HCT116 (cell line): ENCODE data around the gene MAPK8IP3. TPM values are rescaled to one million over a fixed set of nuclear protein-coding genes. Genes with fewer than 3 reads are reported as not detected.

ENCODE experiments used
- ATAC-seq: fragments of 200-7000 bp; cut with Tn5 transposase; 2 replicates; pipeline ENCODE4 v1.9.1; 2020; ENCODE audit warnings: mild to moderate bottlenecking, moderate library complexity
- BruUV-seq: library from RNA; stranded (reverse); fragments of 400-500 nt; replicated peaks from 2 replicates; lab custom pipeline; 2021; lab: Mats Ljungman, UMichigan
- CTCF ChIA-PET: fragments of 300-600 bp; sonication (Branson Sonifier 250); formaldehyde crosslinking; loops from one replicate; lab custom pipeline; 2021; ENCODE audit warnings: antibody characterized with exemption; lab: Charles Lee
- POLR2A ChIA-PET: fragments of 300-600, 350-600 bp; sonication (Branson Sonifier 250); formaldehyde crosslinking; loops from one replicate; lab custom pipeline; 2021; ENCODE audit warnings: antibody characterized with exemption; lab: Charles Lee
- RAD21 ChIA-PET, 2 experiments: fragments of 300-600 bp; sonication (Branson Sonifier 250); formaldehyde crosslinking; loops; one replicate each; lab custom pipeline; 2023; ENCODE audit warnings: low total read pairs in 2 of 2; ENCODE audit not compliant: uncharacterized antibody in 2 of 2, unreplicated experiment in 2 of 2, low non-redundant PET in 1 of 2; lab: Charles Lee
- DNase-seq: peaks from one replicate; pipeline ENCODE4 v3.0.0-alpha.2; 2010; ENCODE audit warnings: low read depth, low spot score
- H2AFZ ChIP-seq: fragments of 200-600 bp; shearing (Covaris generic), sonication (generic); 2 replicates; pipeline ENCODE4 v1.6.1; 2017; ENCODE audit warnings: low read depth, mixed run types, mixed read lengths, antibody characterized with exemption, low read length; ENCODE audit not compliant: poor library complexity, severe bottlenecking
- H3K27ac ChIP-seq: 2 replicates; pipeline ENCODE4 v1.5.1; 2012; ENCODE audit warnings: low read depth, low read length
- H3K27me3 ChIP-seq: fragments of 200-600 bp; sonication (generic); 2 replicates; pipeline ENCODE4 v1.6.1; 2016; ENCODE audit warnings: mixed run types, low read length, mixed read lengths; ENCODE audit not compliant: insufficient read depth
- H3K36me3 ChIP-seq, 2 experiments: fragments of 200-500 bp in 1 of 2; fragments of 200-600 bp in 1 of 2; sonication (Bioruptor generic) in 1 of 2; sonication (generic) in 1 of 2; 2 replicates each; pipeline versions ENCODE4 v1.5.1 to v1.6.1; 2014 to 2016; ENCODE audit warnings: low read length in 2 of 2, inconsistent platforms in 1 of 2, mixed read lengths in 1 of 2, mixed run types in 1 of 2; ENCODE audit not compliant: insufficient read depth in 2 of 2, control insufficient read depth in 1 of 2
- H3K4me1 ChIP-seq, 2 experiments: fragments of 200-600 bp in 1 of 2; sonication (generic) in 1 of 2; 2 replicates each; pipeline versions ENCODE4 v1.5.1 to v1.6.1; 2012 to 2017; ENCODE audit warnings: low read length in 2 of 2, inconsistent platforms in 1 of 2, mild to moderate bottlenecking in 1 of 2, mixed read lengths in 1 of 2, mixed run types in 1 of 2, moderate library complexity in 1 of 2; ENCODE audit not compliant: insufficient read depth in 2 of 2, control insufficient read depth in 1 of 2
- H3K4me2 ChIP-seq: fragments of 200-600 bp; sonication (generic); 2 replicates; pipeline ENCODE4 v1.6.1; 2017; ENCODE audit warnings: mixed run types, low read length, mixed read lengths
- H3K4me3 ChIP-seq, 2 experiments: fragments of 200-600 bp in 1 of 2; sonication (generic) in 1 of 2; replicated peaks in 1 of 2; 2 replicates each; pipeline ENCODE4 v1.5.1; 2011 to 2016; ENCODE audit warnings: low read length in 2 of 2, control low read depth in 1 of 2, low read depth in 1 of 2, mild to moderate bottlenecking in 1 of 2, mixed read lengths in 1 of 2, mixed run types in 1 of 2
- H3K79me2 ChIP-seq: fragments of 200-600 bp; sonication (generic); 2 replicates; pipeline ENCODE4 v1.6.1; 2017; ENCODE audit warnings: mild to moderate bottlenecking, mixed run types, low read length, moderate library complexity, mixed read lengths; ENCODE audit not compliant: insufficient read depth
- H3K9ac ChIP-seq: fragments of 200-600 bp; sonication (generic); 2 replicates; pipeline ENCODE4 v1.6.1; 2016; ENCODE audit warnings: low read length, mixed read lengths
- H3K9me2 ChIP-seq: fragments of 200-600 bp; sonication (generic), shearing (Covaris generic); 2 replicates; pipeline ENCODE4 v1.6.1; 2017; ENCODE audit warnings: mixed run types, mild to moderate bottlenecking, moderate library complexity; ENCODE audit not compliant: insufficient read depth
- H3K9me3 ChIP-seq, 2 experiments: fragments of 200-500 bp in 1 of 2; fragments of 200-600 bp in 1 of 2; sonication (Bioruptor generic) in 1 of 2; sonication (generic) in 1 of 2; 2 replicates each; pipeline ENCODE4 v1.6.1; 2014 to 2017; ENCODE audit warnings: low read length in 2 of 2, mixed read lengths in 2 of 2, inconsistent platforms in 1 of 2, low read depth in 1 of 2, mild to moderate bottlenecking in 1 of 2, mixed run types in 1 of 2, moderate library complexity in 1 of 2; ENCODE audit not compliant: control insufficient read depth in 1 of 2, insufficient read depth in 1 of 2
- H4K20me1 ChIP-seq: fragments of 200-600 bp; sonication (generic), shearing (Covaris generic); 2 replicates; pipeline ENCODE4 v1.6.1; 2017; ENCODE audit warnings: mixed run types, mild to moderate bottlenecking, moderate library complexity; ENCODE audit not compliant: insufficient read depth
- CBX3 ChIP-seq: IDR thresholded peaks from 2 replicates; pipeline ENCODE4 v1.6.1; 2012; ENCODE audit warnings: low read depth
- EZH2 ChIP-seq: fragments of 200-600 bp; sonication (generic); IDR thresholded peaks from 2 replicates; pipeline ENCODE4 v1.6.1; 2017; ENCODE audit warnings: antibody characterized with exemption, mixed run types
- FOSL1 ChIP-seq: IDR thresholded peaks from 2 replicates; pipeline ENCODE4 v1.6.1; 2012; ENCODE audit warnings: low read depth
- POLR2AphosphoS5 ChIP-seq: IDR thresholded peaks from 2 replicates; pipeline ENCODE4 v1.6.1; 2011; ENCODE audit warnings: mild to moderate bottlenecking, low read depth, low read length, moderate library complexity
- RAD21 ChIP-seq: IDR thresholded peaks from 2 replicates; pipeline ENCODE4 v1.6.1; 2012; ENCODE audit warnings: low read depth, mild to moderate bottlenecking
- SIN3A ChIP-seq: IDR thresholded peaks from 2 replicates; pipeline ENCODE4 v1.6.1; 2012; ENCODE audit warnings: low read depth
- YY1 ChIP-seq: IDR thresholded peaks from 2 replicates; pipeline ENCODE4 v1.6.1; 2011; ENCODE audit warnings: low read length, low read depth, moderate library complexity, mild to moderate bottlenecking; ENCODE audit not compliant: insufficient replicate concordance; ENCODE audit errors: extremely low read depth
- intact Hi-C: fragments of 100-400 bp; cut with micrococcal nuclease; formaldehyde crosslinking; loops from 2 replicates; pipeline ENCODE4 v1.10.0; 2022
- total RNA-seq: library from RNA; stranded (reverse); gene quantifications from one replicate; pipeline ENCODE4 v1.2.1, GENCODE V29; 2021; ENCODE audit not compliant: unreplicated experiment
- TF ChIP-seq, protein P1 (sequence below): IDR thresholded peaks from 2 replicates; pipeline ENCODE4 v1.6.1; 2012
- TF ChIP-seq, protein P2 (sequence below): IDR thresholded peaks from 2 replicates; pipeline ENCODE4 v1.6.1; 2012; ENCODE audit warnings: low read depth

MAPK8IP3 gene
- total RNA-seq, 1 experiment from 2014 or later = 75.3 TPM

DNA sequence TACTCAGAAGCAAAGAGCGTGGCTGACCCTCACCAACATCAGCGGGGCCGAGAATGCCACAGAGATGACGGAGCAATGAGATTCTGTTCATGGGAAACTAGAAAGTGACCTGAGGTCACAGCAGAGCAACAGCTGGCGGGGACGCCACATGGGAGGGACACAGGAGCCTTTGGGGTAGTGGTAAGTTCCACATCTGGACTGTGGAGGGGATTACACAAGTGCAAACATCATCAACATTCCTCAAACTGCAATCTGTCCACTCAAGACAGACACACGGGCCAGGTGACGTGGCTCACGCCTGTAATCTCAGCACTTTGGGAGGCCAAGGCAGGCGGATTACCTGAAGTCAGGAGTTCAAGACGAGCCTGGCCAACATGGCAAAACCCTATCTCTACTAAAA lies 109.5 kb downstream of the MAPK8IP3 start (continued):
- TF ChIP-seq YY1 = no peak

DNA sequence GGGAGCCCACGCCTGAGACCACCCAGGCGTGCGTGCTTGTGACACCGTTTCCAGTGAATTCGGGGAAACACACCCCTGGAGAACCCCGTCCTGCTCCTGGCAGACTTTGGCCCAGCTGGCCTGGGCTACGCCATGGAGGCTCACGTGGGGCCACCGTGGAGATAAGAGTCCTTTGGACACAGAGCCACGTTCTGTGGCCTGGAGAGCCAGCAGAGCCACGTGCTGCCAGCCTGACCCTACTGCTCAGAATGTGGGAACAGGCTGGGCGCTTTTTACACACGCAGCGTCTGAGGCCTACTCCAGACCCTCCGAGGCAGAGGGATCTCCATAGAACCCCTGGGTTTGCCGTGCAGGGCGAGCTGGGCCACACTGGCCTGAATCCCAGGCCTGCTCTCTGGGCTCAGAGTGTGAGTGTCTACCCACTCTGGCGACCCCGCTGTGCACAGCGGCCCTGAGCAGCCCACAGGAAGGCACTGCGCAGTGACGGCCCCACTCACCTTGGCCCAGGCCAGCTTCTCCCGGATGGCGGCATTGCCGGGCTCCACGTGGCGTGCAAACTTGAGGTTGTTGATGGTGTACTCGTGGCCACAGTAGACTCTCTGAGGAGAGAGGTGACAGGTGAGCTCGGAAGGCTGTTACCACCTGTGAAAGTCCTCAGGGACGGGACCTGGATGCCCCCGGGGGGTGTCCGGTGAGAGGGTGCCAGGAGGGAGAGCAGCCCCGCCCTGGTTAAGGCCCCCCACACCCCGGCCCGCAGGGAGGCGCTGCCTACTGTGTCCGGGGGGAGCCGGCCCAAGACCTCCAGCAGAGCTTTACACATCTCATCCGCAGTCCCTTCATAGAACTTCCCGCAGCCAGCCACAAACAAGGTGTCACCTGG lies 110.6 kb downstream of the MAPK8IP3 start:
- no peaks in the 10 kb centered on the region for H4K20me1 ChIP-seq
- ChIA-PET RAD21 (no interaction called here), CTCF (no interaction called here), POLR2A (no interaction called here)
- H3K9ac ChIP-seq = no peak overlapping the region
- H2AFZ ChIP-seq = no peak overlapping the region
- H3K4me1 ChIP-seq = peaks cover 6 to 10% of the 10 kb centered on the region in 2 experiments; a peak in 3 of 4 replicates
- no peaks in the 10 kb centered on the region for H3K79me2 ChIP-seq
- no peak overlapping the region for H3K4me3 ChIP-seq
- H3K27ac ChIP-seq = no peak overlapping the region
- BruUV-seq = no TSS peak
- intact Hi-C loops = no loop called here
- no peaks in the 10 kb centered on the region for H3K9me3 ChIP-seq
- H3K9me2 ChIP-seq = no peaks in the 10 kb centered on the region
- 0 out of 4 replicates have a peak, but pooled peaks cover 2 to 5% of the 10 kb centered on the region in 2 experiments for H3K36me3 ChIP-seq
- TF ChIP-seq YY1 (no peak), FOSL1 (no peak), EZH2 (no peak), SIN3A (no peak), CBX3 (no peak), RAD21 (no peak), POLR2AphosphoS5 (no peak)
- TF ChIP-seq, protein P1, sequence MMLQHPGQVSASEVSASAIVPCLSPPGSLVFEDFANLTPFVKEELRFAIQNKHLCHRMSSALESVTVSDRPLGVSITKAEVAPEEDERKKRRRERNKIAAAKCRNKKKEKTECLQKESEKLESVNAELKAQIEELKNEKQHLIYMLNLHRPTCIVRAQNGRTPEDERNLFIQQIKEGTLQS = no peak
- TF ChIP-seq, protein P2, sequence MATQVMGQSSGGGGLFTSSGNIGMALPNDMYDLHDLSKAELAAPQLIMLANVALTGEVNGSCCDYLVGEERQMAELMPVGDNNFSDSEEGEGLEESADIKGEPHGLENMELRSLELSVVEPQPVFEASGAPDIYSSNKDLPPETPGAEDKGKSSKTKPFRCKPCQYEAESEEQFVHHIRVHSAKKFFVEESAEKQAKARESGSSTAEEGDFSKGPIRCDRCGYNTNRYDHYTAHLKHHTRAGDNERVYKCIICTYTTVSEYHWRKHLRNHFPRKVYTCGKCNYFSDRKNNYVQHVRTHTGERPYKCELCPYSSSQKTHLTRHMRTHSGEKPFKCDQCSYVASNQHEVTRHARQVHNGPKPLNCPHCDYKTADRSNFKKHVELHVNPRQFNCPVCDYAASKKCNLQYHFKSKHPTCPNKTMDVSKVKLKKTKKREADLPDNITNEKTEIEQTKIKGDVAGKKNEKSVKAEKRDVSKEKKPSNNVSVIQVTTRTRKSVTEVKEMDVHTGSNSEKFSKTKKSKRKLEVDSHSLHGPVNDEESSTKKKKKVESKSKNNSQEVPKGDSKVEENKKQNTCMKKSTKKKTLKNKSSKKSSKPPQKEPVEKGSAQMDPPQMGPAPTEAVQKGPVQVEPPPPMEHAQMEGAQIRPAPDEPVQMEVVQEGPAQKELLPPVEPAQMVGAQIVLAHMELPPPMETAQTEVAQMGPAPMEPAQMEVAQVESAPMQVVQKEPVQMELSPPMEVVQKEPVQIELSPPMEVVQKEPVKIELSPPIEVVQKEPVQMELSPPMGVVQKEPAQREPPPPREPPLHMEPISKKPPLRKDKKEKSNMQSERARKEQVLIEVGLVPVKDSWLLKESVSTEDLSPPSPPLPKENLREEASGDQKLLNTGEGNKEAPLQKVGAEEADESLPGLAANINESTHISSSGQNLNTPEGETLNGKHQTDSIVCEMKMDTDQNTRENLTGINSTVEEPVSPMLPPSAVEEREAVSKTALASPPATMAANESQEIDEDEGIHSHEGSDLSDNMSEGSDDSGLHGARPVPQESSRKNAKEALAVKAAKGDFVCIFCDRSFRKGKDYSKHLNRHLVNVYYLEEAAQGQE = no peak
- no peaks in the 10 kb centered on the region for H3K27me3 ChIP-seq
- no peak for ATAC-seq
- no peak overlapping the region for H3K4me2 ChIP-seq
- DNase-seq = no peak
